Fibroblast of lung (primary cell): ENCODE results near the gene FOXC1. TPM values are rescaled to one million over a fixed set of nuclear protein-coding genes. Genes with fewer than 3 reads are reported as not detected.

Experiments
- DNase-seq, 2 donors: peaks; one replicate each; pipeline versions ENCODE4 v3.0.0 to v3.0.0-alpha.2; 2010; ENCODE audit warnings: low read depth in 2 of 2
- H2AFZ ChIP-seq: 2 replicates; pipeline ENCODE4 v1.5.1; 2012; ENCODE audit warnings: low read length, control low read depth, inconsistent platforms
- H3K27ac ChIP-seq: 2 replicates; pipeline ENCODE4 v1.5.1; 2011; ENCODE audit warnings: low read length, control low read depth; ENCODE audit not compliant: insufficient read depth
- H3K27me3 ChIP-seq: 2 replicates; pipeline ENCODE4 v1.5.1; 2011; ENCODE audit warnings: mild to moderate bottlenecking, low read length; ENCODE audit not compliant: control insufficient read depth, insufficient read depth
- H3K36me3 ChIP-seq: 2 replicates; pipeline ENCODE4 v1.5.1; 2011; ENCODE audit warnings: low read length; ENCODE audit not compliant: control insufficient read depth, insufficient read depth
- H3K4me1 ChIP-seq: 2 replicates; pipeline ENCODE4 v1.5.1; 2011; ENCODE audit warnings: low read length; ENCODE audit not compliant: control insufficient read depth, insufficient read depth; ENCODE audit errors: extremely low read depth
- H3K4me2 ChIP-seq: 2 replicates; pipeline ENCODE4 v1.5.1; 2011; ENCODE audit warnings: low read length, control low read depth; ENCODE audit not compliant: insufficient read depth; ENCODE audit errors: extremely low read depth
- H3K4me3 ChIP-seq, 4 experiments: fragments of 200-600 bp in 1 of 4; sonication (generic) in 1 of 4; replicated peaks in 1 of 4; 2 replicates each; pipeline ENCODE4 v1.5.1; 2011 to 2016; ENCODE audit warnings: low read length in 4 of 4, low read depth in 3 of 4, mild to moderate bottlenecking in 3 of 4, control low read depth in 2 of 4, inconsistent platforms in 1 of 4, mixed read lengths in 1 of 4; ENCODE audit not compliant: insufficient read depth in 1 of 4; ENCODE audit errors: control extremely low read depth in 1 of 4
- H3K79me2 ChIP-seq: 2 replicates; pipeline ENCODE4 v1.5.1; 2012; ENCODE audit warnings: mild to moderate bottlenecking, low read length, inconsistent platforms; ENCODE audit not compliant: control insufficient read depth, insufficient read depth
- H3K9ac ChIP-seq: 2 replicates; pipeline ENCODE4 v1.5.1; 2011; ENCODE audit warnings: mild to moderate bottlenecking, low read length, control low read depth; ENCODE audit not compliant: insufficient read depth
- H3K9me3 ChIP-seq: 2 replicates; pipeline ENCODE4 v1.5.1; 2012; ENCODE audit warnings: low read depth, low read length; ENCODE audit not compliant: control insufficient read depth, insufficient read depth
- H4K20me1 ChIP-seq: 2 replicates; pipeline ENCODE4 v1.5.1; 2011; ENCODE audit warnings: low read length; ENCODE audit not compliant: control insufficient read depth, insufficient read depth; ENCODE audit errors: extremely low read depth
- CTCF ChIP-seq, 2 donors: IDR thresholded peaks in 1 of 2; conservative IDR thresholded peaks in 1 of 2; 1 replicate in 1 of 2; 2 replicates in 1 of 2; pipeline ENCODE4 v1.5.1; 2011 to 2012; ENCODE audit warnings: low read length in 2 of 2, control low read depth in 1 of 2, inconsistent platforms in 1 of 2, low read depth in 1 of 2, mild to moderate bottlenecking in 1 of 2
- EZH2 ChIP-seq: IDR thresholded peaks from 2 replicates; pipeline ENCODE4 v1.5.1; 2012; ENCODE audit warnings: low read length, control low read depth, mild to moderate bottlenecking; ENCODE audit errors: missing control alignments
- polyA plus RNA-seq, 2 donors: library from polyadenylated mRNA; depleted of rRNA in 1 of 2; stranded (reverse) in 1 of 2; unstranded in 1 of 2; fragments of >200 nt; gene quantifications; 2 replicates each; pipeline ENCODE4 v1.2.1, GENCODE V29; 2011 to 2012; ENCODE audit warnings: missing spikeins in 1 of 2
- total RNA-seq: library from RNA; depleted of rRNA; stranded (reverse); fragments of >200 nt; gene quantifications from 2 replicates; pipeline ENCODE4 v1.2.1, GENCODE V29; 2014

Gene FOXC1
- total and polyA plus RNA-seq, 2 donors (not counting 1 experiment from before 2014, with no cell fraction given), result 0.66 to 2.3 TPM

DNA sequence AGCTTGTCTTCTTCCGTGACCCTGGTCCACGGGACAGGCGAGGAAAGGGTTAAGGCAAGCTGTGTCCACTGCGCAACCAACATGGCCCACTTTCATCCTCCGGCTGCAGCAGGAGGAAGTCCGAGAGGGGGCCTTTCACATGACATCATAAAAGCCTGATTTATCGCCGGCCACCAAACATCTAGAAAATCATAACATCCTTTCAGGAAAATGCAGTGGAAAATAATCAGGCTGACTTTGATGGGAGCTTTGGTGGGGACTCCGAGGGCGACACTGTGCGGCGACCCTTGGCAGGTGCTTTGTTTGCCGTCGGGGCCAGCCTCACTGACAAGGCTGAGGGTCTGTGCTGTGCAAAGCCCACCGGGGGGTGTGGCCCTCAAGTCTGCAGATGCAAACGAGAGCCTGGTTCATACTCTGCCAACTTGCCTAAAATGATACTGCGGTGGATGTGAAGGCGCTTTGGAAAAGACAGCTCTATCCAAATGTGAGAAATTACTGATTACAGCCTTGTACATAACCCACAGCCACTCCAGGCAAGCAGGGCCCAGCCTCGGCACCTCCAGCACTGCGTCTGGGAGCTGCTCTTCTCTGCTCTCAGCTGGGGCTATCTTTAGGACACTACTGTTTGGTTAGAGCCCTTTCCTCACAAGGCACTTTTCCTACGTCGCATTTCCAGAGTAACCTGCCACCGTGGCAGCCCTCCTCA lies 25.7 kb downstream of the FOXC1 start:
- no peak for DNase-seq
- TF ChIP-seq CTCF (conservative IDR thresholded peaks at IDR 0.05 in 1 of 2, IDR thresholded peaks at IDR 0.05 in 1 of 2; ENCODE audit: low read depth in 1 of 2, low read length in 2 of 2) (no peak), EZH2 (no peak)
- H3K79me2 ChIP-seq, result no peaks in the 10 kb centered on the region
- H2AFZ ChIP-seq, result no peak overlapping the region
- H4K20me1 ChIP-seq, result no peaks in the 10 kb centered on the region
- H3K9me3 ChIP-seq, result no peaks in the 10 kb centered on the region
- H3K9ac ChIP-seq, result no peak overlapping the region
- H3K4me2 ChIP-seq, result no peak overlapping the region
- H3K36me3 ChIP-seq, result no peaks in the 10 kb centered on the region
- peaks cover 2% of the 10 kb centered on the region for H3K27me3 ChIP-seq
- no peak overlapping the region for H3K4me3 ChIP-seq
- no peak overlapping the region for H3K27ac ChIP-seq
- no peaks in the 10 kb centered on the region for H3K4me1 ChIP-seq

DNA sequence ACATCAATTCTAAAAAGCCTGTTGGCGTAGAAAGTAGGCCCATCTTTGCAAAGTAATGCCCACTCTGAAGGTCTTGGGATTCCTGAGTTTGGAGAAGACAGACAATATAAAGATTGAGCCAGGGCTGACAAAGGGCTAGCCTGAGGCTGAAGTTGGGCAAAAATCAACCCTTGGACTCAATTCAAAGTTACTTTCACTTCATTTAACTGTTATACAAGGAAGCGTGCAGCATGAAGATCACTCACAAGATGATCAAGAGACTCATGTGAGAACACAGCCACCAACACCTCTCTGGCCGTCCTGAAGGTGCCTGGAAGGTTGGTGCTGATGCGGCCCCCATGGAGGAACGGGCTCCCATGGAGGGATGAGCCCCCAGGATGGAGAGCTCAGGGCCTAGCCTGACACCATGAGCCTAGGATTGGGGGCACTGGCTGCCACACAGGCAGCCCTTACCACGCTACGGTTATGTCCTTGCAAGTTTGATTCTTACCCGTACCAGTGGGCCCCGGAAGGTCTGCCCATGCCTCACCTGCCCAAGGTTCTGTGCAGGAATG lies 26.6 kb downstream of the FOXC1 start:
- H2AFZ ChIP-seq, result no peak overlapping the region
- H3K4me1 ChIP-seq, result no peaks in the 10 kb centered on the region
- no peaks in the 10 kb centered on the region for H3K79me2 ChIP-seq
- H3K9ac ChIP-seq, result no peak overlapping the region
- H3K36me3 ChIP-seq, result no peaks in the 10 kb centered on the region
- no peak for TF ChIP-seq EZH2
- no peak for TF ChIP-seq CTCF (conservative IDR thresholded peaks at IDR 0.05 in 1 of 2, IDR thresholded peaks at IDR 0.05 in 1 of 2; ENCODE audit: low read depth in 1 of 2, low read length in 2 of 2)
- H4K20me1 ChIP-seq, result no peaks in the 10 kb centered on the region
- no peak overlapping the region for H3K4me3 ChIP-seq
- H3K9me3 ChIP-seq, result no peaks in the 10 kb centered on the region
- H3K4me2 ChIP-seq, result no peak overlapping the region
- DNase-seq, result no peak
- H3K27me3 ChIP-seq, result peaks cover 2% of the 10 kb centered on the region
- no peak overlapping the region for H3K27ac ChIP-seq

DNA sequence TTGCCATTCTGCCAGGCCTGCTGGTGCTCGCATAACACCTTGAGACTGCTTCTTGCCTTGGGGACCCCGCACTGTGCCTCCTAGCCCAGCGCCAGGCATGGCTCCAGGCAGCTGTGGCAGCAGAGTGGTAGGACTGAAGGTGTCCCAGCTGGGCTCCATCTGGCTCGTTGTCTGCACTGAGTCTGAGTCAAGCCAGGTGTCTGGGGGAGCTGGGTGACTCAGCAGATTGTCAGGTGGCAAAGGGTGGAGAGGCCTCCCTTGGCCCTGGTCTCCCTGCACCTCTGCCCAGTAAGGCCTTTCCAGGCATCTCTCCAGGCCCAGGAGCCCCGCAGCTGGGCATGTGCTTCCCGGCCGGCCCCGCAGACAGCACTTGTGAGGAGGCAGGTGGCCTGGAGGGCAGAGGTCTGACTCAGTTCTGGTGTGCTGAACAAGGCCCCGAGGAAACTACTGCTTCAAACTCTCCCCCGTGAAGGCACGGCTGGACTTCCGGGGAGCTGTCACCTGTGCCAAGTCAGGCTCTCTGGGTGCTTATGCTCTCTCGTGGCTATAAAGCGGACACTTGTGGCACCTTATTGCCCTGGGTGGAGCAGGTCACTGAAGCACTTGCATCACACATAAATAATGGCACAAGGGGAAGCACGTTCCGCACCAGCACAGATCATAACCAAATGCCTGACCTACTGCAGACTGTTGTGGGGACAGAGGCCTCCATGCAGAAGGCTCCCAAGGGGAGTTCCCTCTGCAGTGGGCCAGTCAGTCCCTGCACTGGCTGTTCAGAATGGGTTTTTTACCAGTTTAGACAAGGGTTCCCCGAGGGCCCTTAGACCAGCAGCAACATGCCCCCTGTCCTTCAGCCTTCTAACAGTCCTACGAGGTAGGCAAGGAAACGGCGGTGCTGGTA lies 27.5 kb downstream of the FOXC1 start:
- no peak overlapping the region for H3K4me2 ChIP-seq
- H2AFZ ChIP-seq, result no peak overlapping the region
- no peak for TF ChIP-seq CTCF (conservative IDR thresholded peaks at IDR 0.05 in 1 of 2, IDR thresholded peaks at IDR 0.05 in 1 of 2; ENCODE audit: low read depth in 1 of 2, low read length in 2 of 2)
- TF ChIP-seq EZH2, result no peak
- peak in 1 of 2 donors; percentile 56 for DNase-seq
- no peaks in the 10 kb centered on the region for H3K4me1 ChIP-seq
- peaks cover 1% of the 10 kb centered on the region for H3K27me3 ChIP-seq
- no peaks in the 10 kb centered on the region for H3K79me2 ChIP-seq
- no peaks in the 10 kb centered on the region for H3K36me3 ChIP-seq
- H3K4me3 ChIP-seq, result no peak overlapping the region
- no peak overlapping the region for H3K9ac ChIP-seq
- no peaks in the 10 kb centered on the region for H3K9me3 ChIP-seq
- no peaks in the 10 kb centered on the region for H4K20me1 ChIP-seq
- no peak overlapping the region for H3K27ac ChIP-seq
